NCI-H2107 (cell line): ENCODE measurements around the gene ZNF778.

Experiments
- DNase-seq: peaks from one replicate; lab custom pipeline; 2025; lab: John Stamatoyannopoulos, UW

ZNF778 gene

DNA sequence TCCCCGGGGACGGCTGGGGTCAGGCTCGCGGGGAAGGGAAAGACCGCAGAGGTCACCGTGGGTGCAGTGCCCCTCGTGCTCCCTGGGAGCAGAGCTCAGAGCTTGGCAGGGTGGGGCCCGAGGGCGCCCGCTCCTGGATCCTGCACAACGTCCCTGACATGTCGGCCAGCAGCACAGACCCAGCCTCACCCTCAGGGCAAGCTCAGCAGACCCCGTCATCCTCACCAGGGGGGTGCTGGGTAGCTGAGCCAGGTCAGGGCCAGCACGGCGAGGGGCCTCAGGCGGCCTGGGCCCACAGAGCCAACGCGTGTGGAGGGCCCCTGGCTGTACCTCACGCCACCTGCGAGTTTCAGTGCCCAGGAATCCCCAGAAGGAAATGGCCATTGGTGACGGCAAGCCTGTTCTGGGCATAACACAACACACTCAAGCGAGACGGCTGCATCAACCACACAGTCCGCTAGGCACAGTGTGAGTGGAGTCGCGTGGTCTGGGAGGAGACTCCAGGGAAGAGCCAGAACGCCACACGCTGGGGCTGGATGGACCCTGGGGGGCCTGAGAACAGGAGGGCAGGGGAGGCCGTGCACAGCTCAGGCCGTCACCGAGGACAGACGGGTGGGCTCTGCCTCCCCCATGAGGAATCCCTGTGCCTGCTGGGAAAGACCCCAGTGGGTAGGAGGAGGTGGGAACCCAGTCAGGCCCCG lies 60.3 kb downstream of the ZNF778 start:
- no peak for DNase-seq

DNA sequence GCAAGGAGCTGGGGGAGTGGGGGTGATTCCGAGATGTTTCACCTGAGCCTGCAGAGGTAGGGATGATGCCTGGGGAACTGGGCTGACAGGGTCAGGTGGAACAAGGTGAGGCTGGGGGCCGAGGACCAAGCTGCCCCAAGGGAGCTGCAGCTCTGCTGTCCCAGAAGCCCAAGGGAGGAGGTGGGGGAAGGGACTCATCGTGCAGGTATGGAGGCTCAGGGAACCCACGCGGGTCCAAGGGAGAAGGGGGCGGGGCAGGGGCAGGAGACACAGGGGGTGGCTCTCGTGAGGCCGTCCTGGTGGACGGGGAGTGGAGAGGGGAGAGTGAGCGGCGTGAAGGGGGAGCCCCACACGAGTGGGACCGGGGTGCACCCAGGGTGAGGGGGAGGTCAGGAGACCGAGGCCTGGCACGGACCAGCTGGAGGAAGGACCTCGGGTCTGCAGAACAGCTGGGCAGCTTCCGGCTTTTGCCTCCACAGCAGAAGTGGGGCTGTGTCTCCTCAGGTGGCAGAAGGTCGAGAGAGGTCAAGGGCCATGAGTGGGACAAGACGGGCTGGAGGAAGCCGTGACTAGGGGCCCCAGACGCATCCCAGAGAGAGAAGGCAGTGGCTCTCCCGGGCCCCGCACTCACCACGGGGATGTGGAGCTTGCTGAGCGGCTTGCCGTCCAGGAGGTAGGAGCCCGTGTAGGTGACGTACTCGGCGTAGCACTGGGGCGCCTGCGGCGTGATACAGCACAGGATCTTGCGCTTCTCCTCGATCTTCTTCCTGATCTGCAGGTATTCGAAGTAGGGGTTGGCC lies 61.1 kb downstream of the ZNF778 start:
- no peak for DNase-seq

DNA sequence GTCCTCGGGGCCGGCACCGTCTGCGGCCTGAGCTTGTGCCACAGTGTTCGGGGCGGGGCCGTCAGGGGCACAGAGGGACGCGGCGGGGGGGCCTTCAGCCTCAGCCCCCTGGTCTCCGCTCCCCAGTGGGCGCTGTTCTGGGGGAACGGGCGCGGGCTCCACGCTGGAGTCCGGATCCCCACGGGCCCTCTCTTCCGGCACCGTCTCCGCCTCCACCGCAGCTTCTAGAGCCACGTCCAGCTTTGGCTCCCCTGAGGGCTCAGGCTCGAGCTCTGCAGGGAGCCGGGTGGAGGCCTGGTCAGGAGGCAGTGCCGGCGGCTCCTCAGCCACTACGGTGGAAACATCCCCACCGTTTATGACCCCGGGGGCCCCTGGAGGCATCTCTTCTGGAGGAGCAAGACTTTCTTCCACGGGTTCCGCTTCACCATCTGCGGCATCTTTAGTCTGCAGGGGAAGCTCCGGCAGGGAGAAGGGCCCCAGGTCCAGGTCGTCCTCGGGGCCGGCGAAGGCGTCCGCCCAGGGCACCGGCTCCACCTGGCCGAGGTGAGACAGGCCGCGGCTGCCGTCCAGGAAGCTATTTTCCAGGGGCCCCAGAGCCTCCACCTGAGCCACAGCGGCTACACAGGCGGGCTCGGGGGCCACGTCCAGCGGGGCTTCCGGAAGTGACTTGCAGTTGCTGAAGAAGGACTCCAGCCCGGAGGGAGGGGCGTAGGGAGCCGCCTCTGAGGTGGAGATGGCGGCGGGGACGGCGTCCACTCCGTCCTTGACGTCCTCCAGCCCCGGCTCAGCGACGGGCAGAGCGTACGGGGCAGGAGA lies 62.4 kb downstream of the ZNF778 start:
- DNase-seq: no peak

DNA sequence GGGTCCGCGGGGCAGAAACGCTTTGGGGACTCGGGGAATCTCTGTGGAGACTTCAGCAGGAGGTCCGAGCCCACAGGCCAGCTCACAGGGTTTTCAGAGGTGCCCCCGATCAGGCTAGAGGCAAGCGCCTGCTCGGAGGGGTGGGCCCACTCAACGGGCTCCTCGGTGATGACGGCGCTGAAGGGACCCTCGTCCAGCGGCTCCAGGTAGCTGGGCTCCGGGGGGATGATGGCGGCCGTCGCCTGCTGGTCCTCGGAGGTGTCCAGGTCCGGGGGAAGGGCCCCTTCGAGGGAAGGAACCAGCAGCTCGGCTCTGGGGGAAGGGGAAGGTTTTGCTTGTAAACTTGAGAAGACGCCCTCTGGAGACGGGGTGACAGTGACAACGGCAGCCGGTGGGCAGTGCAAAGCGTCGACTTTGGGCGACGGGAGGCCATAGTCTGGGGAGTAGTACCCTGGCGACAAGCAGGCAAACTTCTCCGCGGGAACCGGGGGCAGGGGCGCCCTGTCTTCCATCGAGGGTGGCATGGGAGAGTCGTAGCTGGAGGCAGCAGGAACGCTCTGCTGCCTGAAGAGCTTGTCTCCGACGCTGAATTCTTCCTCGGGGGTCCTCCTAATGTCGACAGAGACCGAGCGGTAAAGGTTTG lies 63.2 kb downstream of the ZNF778 start:
- DNase-seq: no peak

DNA sequence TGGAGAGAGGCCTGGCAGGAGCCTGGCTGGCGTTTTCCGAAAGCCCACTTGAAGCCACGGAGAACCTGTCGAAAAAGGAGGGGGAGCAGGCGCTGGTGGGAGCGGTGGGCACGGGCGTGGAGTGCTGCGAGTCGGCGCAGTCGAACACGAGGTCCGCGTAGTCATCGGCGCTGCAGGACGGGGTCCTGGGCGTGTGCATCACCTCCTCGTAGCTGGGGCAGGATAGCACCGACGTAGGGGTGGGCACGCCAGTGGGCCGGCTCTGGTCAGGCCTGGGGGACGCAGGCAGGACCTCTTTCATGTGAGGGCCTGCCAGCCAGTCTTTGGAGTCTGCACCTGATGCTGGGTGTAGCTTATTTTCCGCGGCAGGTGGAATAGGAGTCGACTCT lies 63.7 kb downstream of the ZNF778 start:
- no peak for DNase-seq

DNA sequence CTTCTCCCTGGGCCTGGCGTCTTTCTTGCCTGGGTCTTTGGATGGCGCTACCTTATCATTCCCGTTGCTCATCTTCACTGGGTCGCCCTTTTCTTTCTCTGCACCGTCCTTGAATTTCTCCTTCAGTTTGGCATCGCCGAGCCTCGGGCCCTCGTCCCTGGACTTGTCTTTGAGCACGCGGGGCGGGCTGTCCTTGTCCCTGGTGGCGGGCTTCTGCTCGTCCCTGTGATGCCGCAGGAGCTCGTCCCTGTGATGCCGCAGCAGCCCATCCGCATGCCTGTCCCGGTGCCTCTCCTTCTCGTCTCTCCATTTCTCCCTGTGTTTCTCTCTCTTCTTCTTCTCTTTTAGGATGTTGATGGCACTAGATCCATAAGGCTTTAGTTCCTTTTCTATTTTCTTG lies 64.3 kb downstream of the ZNF778 start:
- DNase-seq: no peak

DNA sequence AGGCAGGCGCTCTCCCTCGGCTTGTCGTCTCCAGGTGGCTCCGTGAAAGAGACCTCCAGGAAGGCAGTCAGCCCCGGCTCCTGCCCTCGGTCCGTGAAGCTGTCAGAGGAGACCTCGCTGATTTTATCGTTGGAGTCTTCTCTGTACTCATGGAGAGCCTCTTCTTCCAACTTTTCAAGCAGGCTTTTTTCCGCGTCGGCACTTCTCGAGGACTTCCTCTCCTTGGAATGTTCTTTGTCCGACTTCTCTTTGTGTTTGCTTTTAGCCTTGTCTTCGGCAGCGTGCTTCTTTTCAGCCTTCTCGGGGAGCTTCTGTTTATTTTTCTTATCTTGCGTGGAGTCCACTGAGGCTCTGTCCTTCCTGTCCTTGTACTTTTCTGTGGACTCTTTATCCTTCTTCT lies 65.0 kb downstream of the ZNF778 start:
- no peak for DNase-seq

DNA sequence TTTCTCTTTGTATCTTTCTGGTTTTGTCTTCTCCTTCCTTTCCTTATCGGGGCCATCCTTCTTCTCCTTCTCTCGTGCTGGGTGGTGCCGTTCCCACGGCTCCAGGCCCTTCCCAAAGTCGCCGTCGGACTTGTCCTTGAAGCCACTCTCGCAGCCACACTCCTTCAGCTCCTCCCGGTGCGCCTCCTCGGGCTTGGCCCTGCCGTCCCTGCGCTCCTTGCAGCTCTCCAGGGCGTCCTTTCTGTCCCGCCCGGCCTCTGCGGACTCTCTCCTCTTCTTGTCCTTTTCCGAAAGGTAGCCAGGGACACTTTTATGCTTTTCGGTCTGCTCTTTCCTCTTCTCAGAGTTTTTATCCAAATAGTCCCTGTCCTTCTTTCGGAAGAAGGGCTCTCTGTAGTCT lies 65.9 kb downstream of the ZNF778 start:
- no peak for DNase-seq

DNA sequence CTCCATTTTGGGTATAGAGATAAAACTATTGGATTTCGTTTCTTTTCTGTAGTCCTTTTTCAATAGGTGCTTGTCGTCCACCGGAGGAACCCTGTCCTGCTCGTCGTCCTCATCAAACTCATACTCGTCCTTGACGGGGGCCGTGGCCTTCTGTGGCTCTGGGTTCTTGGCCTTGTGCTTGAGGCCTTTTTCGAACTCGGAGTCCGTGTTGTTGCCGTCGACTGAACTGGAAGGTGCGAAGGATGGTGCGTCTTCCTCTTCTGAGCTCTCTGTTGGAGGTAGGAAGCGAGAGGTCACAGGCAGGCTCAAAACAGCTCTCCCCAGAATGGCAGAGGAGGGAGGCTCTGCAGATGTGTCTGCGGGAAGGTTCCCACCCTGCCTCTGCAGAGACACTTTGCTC lies 67.9 kb downstream of the ZNF778 start:
- no peak for DNase-seq

DNA sequence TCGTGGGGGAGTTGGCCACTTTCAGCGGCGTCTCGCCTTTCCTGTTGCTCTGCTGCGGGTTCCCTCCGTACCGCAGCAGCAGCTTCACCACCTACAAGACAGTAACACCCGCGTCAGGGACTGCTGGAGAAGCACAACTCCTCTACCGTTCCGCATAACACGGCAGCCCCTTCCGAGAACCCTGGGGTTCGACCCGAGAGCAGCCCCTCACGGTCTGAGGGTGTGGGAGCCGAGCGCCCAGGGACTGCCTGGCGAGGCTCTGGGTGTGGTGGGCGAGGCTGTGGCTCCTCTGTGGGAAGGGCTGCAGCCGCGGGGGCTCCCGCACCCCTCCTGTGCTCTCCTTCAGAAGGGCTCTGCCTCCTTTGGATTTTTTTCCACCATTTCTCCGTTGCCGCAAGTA lies 68.6 kb downstream of the ZNF778 start:
- DNase-seq: no peak
